Endothelial cell of hepatic sinusoid (primary cell): ENCODE data around the gene ENPP6.

ENCODE experiments used
- in situ Hi-C: cut with HindIII; loops from 2 replicates; pipeline ENCODE4 v1.10.0; 2017; ENCODE audit warnings: low sequenced_read_pairs

ENPP6 gene

GRCh38 chr4:184112006-184112550 lies 105.6 kb downstream of the ENPP6 start:
- in situ Hi-C loops, result no loop called here

- in situ Hi-C loops, result no loop called here
Measured at GRCh38 chr4:184111233-184111832, 106.3 kb downstream of the ENPP6 start.

- in situ Hi-C loops, result no loop called here
Measured at GRCh38 chr4:184110452-184111224, 107.0 kb downstream of the ENPP6 start.

DNA sequence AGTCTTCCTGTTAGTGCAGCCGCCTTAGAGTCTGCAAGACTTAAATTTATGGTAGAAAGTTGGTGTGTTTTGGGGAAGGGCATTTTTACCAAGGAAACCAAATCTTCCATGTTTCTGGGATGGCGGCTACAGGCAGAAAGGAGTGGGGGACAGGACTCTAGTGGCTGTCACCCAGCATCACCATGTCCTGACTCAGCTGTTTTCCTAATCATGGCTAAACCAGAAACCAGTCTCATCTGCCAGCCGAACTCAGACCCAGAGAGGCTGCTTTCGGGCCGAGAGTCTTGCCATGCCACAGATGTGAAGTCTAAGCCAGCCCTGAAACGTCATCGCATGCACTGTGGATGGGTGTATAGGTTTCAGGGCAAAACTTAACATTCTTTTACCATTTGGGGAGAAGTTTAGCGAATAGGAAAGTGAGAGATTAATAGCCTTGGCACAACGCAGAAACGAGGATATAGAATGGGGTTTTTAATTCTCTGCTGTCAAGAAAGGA lies 109.6 kb downstream of the ENPP6 start:
- in situ Hi-C loops, result no loop called here

DNA sequence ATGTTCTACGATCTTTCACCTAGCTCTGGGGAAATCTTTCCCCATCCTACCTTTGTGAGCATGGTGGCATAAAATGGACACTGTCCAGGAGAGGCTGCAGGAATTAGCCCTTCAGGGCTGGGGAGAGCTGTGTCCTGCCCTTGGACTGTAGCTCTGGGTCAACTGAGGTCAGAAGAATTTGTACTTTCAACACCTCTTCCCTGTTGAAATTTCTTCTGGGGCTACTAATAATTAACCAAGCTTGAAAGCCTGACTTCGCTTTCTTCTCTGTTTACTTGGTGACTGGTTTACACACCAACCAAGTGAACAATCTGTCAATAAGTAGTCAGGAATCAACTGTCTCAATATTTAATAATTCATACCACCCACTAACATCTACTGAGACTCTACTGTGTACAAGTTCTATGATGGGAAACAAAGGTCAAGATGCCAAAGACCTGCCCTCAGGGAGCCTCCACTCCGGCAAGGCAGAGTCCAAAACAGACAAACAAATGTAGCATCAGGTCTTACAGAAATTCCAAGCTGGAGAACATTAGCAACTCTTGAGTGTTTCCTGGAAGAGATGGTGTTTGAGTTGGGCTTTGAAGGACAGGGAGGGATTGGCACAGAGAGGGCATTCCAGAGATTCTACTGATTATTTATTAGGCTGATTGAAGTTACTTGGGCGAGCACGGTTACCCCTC lies 113.1 kb downstream of the ENPP6 start:
- in situ Hi-C loops, result no loop called here

DNA sequence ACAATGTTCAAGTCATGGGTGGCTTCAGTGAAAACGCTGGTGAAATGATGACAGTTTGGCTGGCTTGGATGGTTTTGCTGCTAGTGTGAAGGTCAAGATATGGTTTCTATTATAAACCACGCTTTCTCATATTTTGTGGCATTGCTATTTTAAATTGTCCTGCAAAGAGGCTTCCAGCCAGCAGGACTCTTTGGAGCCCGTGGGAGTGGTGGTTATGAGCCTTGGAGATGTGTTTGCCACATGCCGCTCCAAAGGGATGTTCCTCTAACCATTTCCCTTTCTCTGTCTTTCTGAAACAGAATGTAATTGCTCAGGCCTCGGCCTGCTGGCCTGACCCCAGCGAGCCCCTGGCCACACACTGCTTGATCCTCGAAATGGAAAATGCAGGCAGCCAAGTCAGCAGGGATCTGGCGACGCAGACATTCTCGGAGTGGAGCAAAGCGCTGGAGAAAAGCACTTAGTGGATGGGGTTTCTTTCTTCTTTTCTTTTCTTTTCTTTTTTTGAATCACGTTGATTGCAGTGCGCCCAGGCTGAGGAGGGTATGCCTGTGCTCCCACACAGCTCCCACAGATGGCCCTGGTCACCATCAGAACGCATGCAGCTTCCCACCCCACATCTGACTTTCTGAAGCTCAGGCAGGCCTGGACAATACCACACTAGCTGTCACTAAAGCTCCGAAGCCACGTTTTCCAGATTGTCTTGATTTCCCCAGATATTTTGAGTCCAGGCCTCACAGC lies 114.0 kb downstream of the ENPP6 start:
- in situ Hi-C loops, result no loop called here

- in situ Hi-C loops, result no loop called here
Measured at GRCh38 chr4:184102927-184103326, 114.7 kb downstream of the ENPP6 start.

- in situ Hi-C loops, result no loop called here
Measured at GRCh38 chr4:184102488-184102887, 115.2 kb downstream of the ENPP6 start.

GRCh38 chr4:184101711-184102110 lies 116.0 kb downstream of the ENPP6 start:
- in situ Hi-C loops, result no loop called here

DNA sequence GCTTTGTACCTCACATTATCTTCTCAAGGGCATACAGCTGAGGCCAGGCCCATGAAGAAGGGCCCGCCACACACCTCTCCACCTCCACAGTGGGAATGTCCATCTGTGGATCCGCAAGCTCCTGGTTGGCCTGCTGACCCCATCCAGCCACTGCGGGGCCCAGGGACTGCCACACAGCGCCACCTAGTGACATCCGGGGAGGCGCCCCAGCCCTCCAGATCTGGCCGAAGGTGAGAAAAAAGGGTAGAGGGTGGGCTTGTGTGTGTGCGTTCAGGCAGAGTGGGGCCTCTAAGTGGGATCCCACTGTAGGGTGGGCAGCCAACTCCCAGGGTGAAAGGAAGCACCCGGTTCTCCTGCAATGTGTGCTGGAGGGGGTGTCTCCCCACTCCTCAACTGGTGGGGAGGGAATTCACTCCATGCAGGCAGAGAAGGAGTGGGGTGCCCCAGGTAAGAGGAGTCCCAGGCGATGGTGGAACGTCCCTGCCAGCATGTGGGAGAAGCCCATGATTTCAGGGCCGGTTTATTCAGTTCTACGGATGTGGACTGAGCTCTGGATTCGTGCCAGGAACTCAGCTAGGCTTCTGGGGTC lies 117.3 kb downstream of the ENPP6 start:
- in situ Hi-C loops, result no loop called here

DNA sequence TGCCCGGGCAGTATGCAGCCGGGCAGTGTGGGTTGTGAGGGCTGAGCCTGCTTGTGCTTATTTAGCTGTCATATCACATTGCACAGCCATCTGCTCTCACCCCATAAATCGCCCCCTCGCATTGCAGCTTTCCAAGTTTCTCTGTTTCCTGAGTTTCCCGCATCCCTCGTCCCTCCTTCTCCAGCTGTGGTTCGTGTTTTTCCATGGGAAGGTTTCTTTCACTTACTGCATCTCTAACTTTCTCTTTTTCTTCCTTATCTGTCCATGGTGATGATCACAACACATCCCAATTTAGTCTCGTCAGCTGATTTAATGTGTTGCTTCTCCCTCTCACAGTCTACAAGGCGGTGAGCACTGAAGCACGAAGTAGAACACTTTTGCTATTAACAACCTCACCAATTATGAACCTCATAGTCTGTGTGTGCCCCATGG lies 118.1 kb downstream of the ENPP6 start:
- in situ Hi-C loops, result no loop called here

- in situ Hi-C loops, result no loop called here
Measured at GRCh38 chr4:184099000-184099399, 118.7 kb downstream of the ENPP6 start.

- in situ Hi-C loops, result no loop called here
Measured at GRCh38 chr4:184097815-184098214, 119.9 kb downstream of the ENPP6 start.

GRCh38 chr4:184097241-184097605 lies 120.5 kb downstream of the ENPP6 start:
- in situ Hi-C loops, result no loop called here

DNA sequence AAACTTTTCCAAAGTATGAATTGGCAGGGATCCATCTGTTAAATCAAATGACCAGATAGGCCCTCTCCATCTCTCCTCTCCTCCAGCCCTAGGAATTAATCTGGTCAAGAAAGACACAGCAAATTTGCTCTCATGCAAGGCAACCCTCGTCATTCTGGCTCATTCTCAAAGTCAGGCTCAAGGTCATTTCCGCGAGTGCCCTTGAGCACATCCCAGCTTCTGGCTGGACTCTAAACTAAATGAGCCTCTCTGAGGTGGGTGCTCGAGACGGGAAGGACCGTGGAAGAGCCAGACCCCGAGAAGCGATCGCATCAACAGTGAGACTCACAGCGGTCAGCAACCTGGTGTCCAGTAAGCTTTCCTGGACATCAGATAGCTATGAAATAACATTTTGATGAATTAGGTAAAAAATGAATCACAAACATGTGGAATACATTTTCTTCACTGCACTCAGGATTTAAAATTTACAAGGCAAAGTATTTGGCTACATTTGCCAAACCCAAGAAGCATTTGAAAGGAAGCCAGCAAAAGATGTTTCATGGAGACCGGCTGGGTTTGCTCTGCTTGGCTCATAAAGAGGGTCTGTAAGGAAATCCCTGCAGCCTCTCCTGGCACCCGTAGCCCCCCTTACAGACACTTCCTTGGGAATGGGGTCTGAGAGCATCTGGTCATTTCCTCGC lies 121.0 kb downstream of the ENPP6 start:
- in situ Hi-C loops, result no loop called here

GRCh38 chr4:184094532-184095159 lies 123.0 kb downstream of the ENPP6 start:
- in situ Hi-C loops, result no loop called here

DNA sequence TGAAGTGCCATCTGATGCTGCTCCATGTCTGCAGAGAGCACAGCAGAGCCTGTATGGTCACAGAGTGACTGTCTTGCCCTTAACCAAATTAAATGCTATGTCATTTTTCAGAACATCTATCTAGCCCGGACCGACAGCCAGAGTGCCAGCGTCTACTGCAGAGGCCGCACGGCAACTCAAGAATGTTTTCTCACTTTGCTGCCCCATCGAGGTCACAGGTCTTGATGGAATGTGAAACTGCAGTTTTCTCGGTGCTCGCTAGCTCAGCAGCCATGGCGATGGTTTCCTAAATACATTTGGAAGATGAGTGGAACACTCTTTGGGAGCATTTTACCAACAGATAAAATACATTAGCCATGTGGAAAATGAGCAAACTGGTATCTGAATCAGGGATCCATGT lies 125.7 kb downstream of the ENPP6 start:
- in situ Hi-C loops, result no loop called here

DNA sequence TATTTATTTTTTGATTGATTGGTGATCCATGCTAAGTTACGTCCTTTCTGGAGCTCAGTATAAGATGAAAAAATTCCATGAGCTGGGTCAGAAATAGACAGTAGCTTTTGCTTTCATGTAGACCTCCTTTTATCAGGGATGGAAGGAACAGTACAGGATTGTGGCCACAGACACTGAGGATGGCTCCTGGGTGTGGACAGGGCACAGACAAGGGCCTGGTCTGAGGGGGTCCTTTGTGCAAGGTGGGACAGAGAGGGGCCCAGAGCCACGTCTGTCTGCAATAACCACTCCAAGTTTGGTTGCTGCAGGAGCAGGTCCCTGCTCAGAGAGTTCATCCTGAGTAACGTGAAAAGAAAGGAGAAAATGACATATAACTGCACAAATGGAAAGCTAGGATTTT lies 127.1 kb downstream of the ENPP6 start:
- in situ Hi-C loops, result no loop called here

DNA sequence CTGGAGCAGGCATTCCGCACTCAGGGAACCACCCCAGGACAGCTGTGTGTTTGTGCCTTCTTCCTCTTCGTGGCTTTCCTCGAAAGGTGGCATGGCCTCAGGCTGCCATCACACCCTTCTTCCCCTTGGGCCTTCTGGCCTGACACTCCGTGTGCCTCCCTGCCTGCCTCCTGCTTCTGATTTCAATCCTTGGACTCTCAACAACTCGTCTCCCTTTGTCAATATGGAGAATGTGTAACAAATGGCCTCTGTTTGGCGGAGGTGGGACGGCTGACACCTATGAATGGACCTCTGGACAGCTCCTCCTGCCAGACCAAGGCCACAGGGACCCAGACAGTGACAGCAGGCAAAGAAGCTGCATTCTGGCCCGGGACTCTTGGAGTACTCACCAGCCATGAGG lies 137.0 kb downstream of the ENPP6 start:
- in situ Hi-C loops, result no loop called here
